ENCODE data around the gene SLC7A8.

SLC7A8 gene

GRCh38 chr14:23128969-23129758 is 54.3 kb downstream of the SLC7A8 start:
- no peak for DNase-seq

GRCh38 chr14:23127861-23128260 is 55.6 kb downstream of the SLC7A8 start:
- no peak for DNase-seq

GRCh38 chr14:23126548-23127278 is 56.7 kb downstream of the SLC7A8 start:
- DNase-seq = no peak

GRCh38 chr14:23125933-23126524 is 57.4 kb downstream of the SLC7A8 start:
- DNase-seq = no peak

- DNase-seq = no peak
Measured at GRCh38 chr14:23125011-23125410, 58.4 kb downstream of the SLC7A8 start.

GRCh38 chr14:23124337-23124954 is 59.0 kb downstream of the SLC7A8 start:
- DNase-seq = no peak

- no peak for DNase-seq
Measured at GRCh38 chr14:23123419-23123818, 60.0 kb downstream of the SLC7A8 start.

- DNase-seq = no peak
Measured at GRCh38 chr14:23122086-23122485, 61.4 kb downstream of the SLC7A8 start.

- DNase-seq = no peak
Measured at GRCh38 chr14:23121361-23121771, 62.1 kb downstream of the SLC7A8 start.

GRCh38 chr14:23120541-23121251 is 62.8 kb downstream of the SLC7A8 start:
- DNase-seq = peak; percentile 73 to 76

- DNase-seq = peak in 1 of 2 donors; percentile 24
Measured at GRCh38 chr14:23119363-23120327, 63.8 kb downstream of the SLC7A8 start.

- DNase-seq = no peak
Measured at GRCh38 chr14:23118506-23119362, 64.7 kb downstream of the SLC7A8 start, which contains the start of gene CEBPE. CEBPE (minus strand) TSS chr14:23119255; CDS start chr14:23119091, 164 bp downstream.

GRCh38 chr14:23117371-23118020 is 66.0 kb downstream of the SLC7A8 start:
- no peak for DNase-seq

GRCh38 chr14:23115918-23116317 is 67.5 kb downstream of the SLC7A8 start:
- no peak for DNase-seq

GRCh38 chr14:23115039-23115731 is 68.3 kb downstream of the SLC7A8 start:
- DNase-seq = no peak

- DNase-seq = no peak
Measured at GRCh38 chr14:23114669-23115038, 68.8 kb downstream of the SLC7A8 start.

- no peak for DNase-seq
Measured at GRCh38 chr14:23114120-23114458, 69.4 kb downstream of the SLC7A8 start.

GRCh38 chr14:23113431-23114119 is 69.9 kb downstream of the SLC7A8 start:
- DNase-seq = no peak

Data from activated CD4-positive, alpha-beta T cell treated with anti-CD3 and anti-CD28 coated beads for 4 hours (primary cell).